ENCODE data around the gene IL1RL1. TPM values are rescaled to one million over a fixed set of nuclear protein-coding genes. Genes with fewer than 3 reads are reported as not detected.

IL1RL1 gene
- polyA plus RNA-seq, 3 donors: 0.11 to 1.00 (median 0.42) TPM

- DNase-seq (ENCODE audit: extremely low read depth in 1 of 11, low read depth in 9 of 11, low spot score in 4 of 11): no peak
These were observed 84.6 kb downstream of the IL1RL1 start for GRCh38 chr2:102396012-102396411.

GRCh38 chr2:102397209-102397608 lies 85.8 kb downstream of the IL1RL1 start:
- no peak for DNase-seq (ENCODE audit: extremely low read depth in 1 of 11, low read depth in 9 of 11, low spot score in 4 of 11)

DNA sequence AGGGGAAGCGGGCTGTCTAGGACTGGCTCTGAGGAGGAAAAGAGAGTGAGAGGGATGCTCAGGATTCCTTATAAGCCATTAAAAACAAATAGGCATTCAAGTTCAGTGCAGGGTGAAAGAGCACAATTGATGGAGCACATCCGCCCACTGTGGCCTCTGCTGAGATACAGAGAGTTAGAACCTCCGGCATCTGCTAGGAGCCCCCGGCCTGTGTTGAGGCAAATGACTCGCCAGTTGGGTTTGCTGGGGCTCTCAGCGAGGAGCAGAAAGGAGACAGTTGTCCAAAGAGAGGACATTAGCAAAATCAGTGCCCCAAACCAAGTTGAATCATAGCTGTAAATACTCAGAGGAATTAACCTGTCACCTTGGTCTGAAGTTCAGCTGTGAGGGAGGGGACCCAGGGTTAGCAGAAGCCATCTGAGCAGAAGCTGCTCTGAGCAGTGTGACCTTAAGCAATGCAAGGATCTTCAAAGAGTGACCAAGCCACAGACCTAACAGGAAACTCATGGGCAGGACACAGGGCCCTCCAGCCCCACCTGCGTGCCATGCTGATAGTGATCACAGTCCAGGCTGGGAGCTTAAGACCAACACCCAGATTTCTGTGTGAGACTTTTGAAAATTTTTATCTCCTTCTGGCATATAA lies 88.3 kb downstream of the IL1RL1 start:
- DNase-seq (ENCODE audit: extremely low read depth in 1 of 11, low read depth in 9 of 11, low spot score in 4 of 11): no peak

DNA sequence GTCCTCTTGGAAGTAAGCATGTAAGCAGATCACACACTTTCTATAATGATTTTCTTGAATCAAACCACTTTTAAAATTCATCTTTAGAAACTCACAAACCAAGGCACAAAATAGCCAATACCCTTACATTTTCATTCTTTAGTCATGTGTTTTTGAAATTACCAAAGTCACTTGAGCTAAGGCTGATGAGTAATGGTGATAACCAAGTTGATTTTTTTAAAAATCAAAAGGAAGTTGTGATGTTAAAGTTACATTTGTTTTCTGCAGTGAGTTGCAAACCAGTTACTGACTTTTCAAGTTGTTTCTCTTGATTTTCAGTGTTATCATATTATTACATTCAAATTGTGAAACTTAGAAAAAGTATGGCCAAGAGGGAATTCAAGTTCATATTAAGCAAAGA lies 90.1 kb downstream of the IL1RL1 start:
- no peak for DNase-seq (ENCODE audit: extremely low read depth in 1 of 11, low read depth in 9 of 11, low spot score in 4 of 11)

Other genes starting within 250 kb of the IL1RL1 start
- 10 to 100 TPM; 26.6 to 41.7 (median 30.5) TPM for gene IL1R1, start 168.8 kb upstream of the IL1RL1 start, polyA plus RNA-seq (ENCODE audit: insufficient read length in 3 of 3)
- 1 to 10 TPM; 1.1 to 2.0 (median 1.4) TPM for gene IL1RL2, start 124.5 kb upstream of the IL1RL1 start, polyA plus RNA-seq (ENCODE audit: insufficient read length in 3 of 3)
- gene IL18R1, start 44.2 kb downstream of the IL1RL1 start, polyA plus RNA-seq (ENCODE audit: insufficient read length in 3 of 3): 1 to 10 TPM; 1.8 to 2.9 (median 2.2) TPM
- under 1 TPM; 0.23 to 0.48 (median 0.27) TPM for gene IL18RAP, start 111.6 kb downstream of the IL1RL1 start, polyA plus RNA-seq (ENCODE audit: insufficient read length in 3 of 3)
- 1 to 10 TPM; 5.4 to 8.2 (median 5.9) TPM for gene SLC9A4, start 161.7 kb downstream of the IL1RL1 start, polyA plus RNA-seq (ENCODE audit: insufficient read length in 3 of 3)